IPS-18a (cell line): ENCODE results near the gene CBY2.

Experiments used
- H3K27ac ChIP-seq: one replicate; pipeline ENCODE4 v1.5.1; 2013; ENCODE audit warnings: low read length
- H3K27me3 ChIP-seq: one replicate; pipeline ENCODE4 v1.6.1; 2013; ENCODE audit warnings: mild to moderate bottlenecking, low read length; ENCODE audit not compliant: control insufficient read depth, insufficient read depth
- H3K36me3 ChIP-seq: one replicate; pipeline ENCODE4 v1.6.1; 2013; ENCODE audit warnings: low read depth, low read length; ENCODE audit not compliant: control insufficient read depth
- H3K4me1 ChIP-seq: one replicate; pipeline ENCODE4 v1.6.1; 2013; ENCODE audit warnings: low read depth, low read length; ENCODE audit not compliant: control insufficient read depth
- H3K4me3 ChIP-seq: one replicate; pipeline ENCODE4 v1.5.1; 2013; ENCODE audit warnings: low read length
- H3K9ac ChIP-seq: one replicate; pipeline ENCODE4 v1.6.1; 2013; ENCODE audit warnings: mild to moderate bottlenecking, low read length, moderate library complexity
- H3K9me3 ChIP-seq: one replicate; pipeline ENCODE4 v1.6.1; 2013; ENCODE audit warnings: low read depth, low read length; ENCODE audit not compliant: control insufficient read depth

The CBY2 gene

DNA sequence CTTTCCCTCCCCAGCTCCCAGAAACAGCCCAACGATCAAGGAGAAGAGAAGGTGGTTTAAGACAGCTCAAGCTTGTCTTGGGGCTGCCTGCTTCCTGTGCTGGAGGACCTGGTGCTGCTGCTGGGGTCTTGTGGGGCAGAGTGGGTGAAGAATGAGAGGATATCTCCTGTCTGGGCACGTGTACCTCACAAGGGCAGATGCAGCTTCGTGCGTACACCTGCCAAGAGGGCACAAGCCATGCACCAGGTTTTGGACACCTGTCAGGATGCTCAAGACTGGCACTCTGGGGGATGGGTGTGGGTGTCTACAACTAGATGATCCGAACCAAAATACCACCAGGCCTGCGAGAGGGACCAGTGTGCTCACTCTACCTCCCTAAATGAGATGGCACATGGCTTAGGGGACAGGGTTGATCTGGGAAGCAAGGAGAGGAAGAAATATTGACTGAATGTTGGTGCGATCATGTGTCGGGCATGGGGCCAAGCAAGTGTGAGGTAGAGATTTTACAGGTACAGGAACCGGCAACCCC, 2.2 kb downstream of the CBY2 start:
- Histone ChIP-seq H3K36me3 (no peaks in the 10 kb centered on the region), H3K9me3 (no peaks in the 10 kb centered on the region), H3K4me1 (peaks cover 17% of the 10 kb centered on the region), H3K4me3 (no peak overlapping the region), H3K27me3 (no peaks in the 10 kb centered on the region), H3K27ac (no peak overlapping the region), H3K9ac (no peak overlapping the region)

DNA sequence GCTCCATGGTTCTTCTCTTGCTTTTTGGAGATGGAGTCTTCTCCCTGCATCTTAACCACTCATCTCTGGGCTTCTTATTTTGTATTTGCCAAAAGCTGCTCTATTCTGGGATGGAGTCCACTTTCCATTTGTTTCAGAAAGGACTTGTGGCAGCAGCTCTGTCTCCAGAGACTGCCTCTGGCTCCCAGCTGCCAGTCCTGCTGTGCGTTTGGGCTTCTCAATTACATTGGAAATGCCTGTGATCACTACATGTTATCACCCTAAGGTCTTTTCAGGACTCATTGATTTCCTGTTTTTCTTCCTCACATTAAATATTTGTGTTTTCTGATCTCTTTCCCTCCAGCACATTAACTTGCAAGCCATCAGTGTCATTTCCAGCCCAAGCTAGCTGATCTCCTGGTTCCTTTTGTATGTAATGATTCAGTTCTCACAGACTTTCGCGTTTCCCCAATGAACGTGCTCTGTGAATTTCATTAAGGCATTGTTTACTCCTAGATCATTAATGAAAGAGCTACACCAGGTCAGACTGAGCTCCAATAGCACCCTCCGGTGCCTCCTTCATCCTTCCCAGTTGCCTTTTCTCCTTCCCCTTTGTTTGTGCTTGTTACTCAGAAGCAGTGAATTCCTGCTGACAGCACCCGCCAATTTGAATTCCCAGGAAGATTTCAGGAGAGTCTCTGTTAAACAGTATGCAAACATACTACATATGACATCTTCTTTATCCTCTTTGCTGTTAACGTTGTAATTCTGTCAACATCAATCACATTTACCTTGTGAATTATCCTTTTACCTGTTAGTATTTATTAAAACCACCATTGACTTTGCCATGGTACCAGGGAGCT, 3.0 kb downstream of the CBY2 start:
- Histone ChIP-seq H3K4me3 (no peak overlapping the region), H3K9me3 (no peaks in the 10 kb centered on the region), H3K9ac (no peak overlapping the region), H3K27me3 (no peaks in the 10 kb centered on the region), H3K27ac (no peak overlapping the region), H3K36me3 (no peaks in the 10 kb centered on the region), H3K4me1 (peaks cover 17% of the 10 kb centered on the region)

DNA sequence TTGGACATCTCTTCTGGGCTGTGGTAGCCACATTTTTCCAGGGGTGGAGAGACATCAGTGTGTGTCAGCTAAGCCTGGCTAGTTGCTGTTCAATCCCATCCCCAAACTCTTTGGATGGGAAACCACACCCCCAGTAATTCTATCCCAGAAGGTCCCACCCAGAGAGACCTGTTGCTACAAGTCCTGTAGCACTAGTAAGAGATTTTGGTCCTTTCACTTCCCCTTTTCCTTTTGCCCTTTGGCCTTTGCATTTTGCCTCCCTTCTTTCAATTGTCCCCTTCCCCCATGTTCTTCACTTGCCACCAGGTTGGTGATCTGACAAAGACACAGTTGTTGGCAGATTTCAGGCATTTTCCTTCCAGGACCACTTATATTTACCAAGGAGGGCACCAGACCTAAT, 3.8 kb downstream of the CBY2 start:
- no peak overlapping the region for H3K4me3 ChIP-seq
- no peaks in the 10 kb centered on the region for H3K36me3 ChIP-seq
- H3K9me3 ChIP-seq, result no peaks in the 10 kb centered on the region
- peaks cover 17% of the 10 kb centered on the region for H3K4me1 ChIP-seq
- H3K27ac ChIP-seq, result no peak overlapping the region
- no peak overlapping the region for H3K9ac ChIP-seq
- H3K27me3 ChIP-seq, result no peaks in the 10 kb centered on the region

DNA sequence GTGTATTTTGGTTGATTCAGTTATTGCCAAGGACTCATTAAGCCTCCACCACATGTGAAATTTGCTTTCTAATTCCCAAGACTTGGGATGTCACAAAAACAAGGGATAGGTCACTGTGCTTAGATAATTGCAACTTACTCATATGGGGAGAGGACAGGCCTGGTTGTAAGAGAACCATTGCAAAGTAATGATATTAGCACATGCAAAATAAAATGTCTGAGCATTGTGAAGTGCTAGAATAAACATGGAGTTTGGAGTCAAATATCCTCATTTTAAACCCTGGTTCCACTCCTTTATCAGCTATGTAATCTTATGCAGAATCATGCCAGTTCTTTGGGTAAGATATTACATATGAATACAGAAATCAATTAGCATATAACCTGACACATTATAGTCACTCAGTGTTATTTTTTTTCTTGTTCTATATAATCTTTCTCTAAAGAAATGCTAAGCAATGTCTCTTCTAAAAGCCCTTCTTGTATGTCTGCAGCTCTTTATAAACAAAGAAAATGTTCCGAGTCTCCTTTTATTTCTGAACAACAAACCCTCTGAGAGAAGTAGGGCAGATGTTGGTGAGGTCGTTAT, 5.5 kb downstream of the CBY2 start:
- Histone ChIP-seq H3K9ac (no peak overlapping the region), H3K36me3 (no peaks in the 10 kb centered on the region), H3K4me3 (no peak overlapping the region), H3K4me1 (peaks cover 17% of the 10 kb centered on the region), H3K9me3 (no peaks in the 10 kb centered on the region), H3K27ac (no peak overlapping the region), H3K27me3 (no peaks in the 10 kb centered on the region)

DNA sequence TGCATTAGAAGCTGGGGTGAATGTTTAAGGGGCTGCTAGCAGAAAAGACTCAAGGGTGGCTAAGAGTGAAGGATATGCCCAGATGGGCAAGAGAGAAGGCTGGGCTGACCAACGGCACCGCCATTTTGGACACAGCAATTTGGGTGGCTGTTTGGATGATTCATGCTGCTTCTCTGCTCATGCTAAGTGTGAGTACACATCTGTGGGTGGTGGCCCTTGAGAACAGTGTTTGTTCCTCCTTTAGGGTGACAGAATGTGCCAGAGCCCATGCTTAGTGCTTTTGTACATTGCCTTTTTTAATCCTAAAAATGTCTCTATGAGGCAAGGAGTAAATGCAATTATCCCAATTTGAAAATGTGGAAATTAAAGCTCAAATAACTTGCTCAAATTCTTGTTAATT, 9.8 kb downstream of the CBY2 start:
- Histone ChIP-seq H3K4me3 (no peak overlapping the region), H3K9ac (no peak overlapping the region), H3K4me1 (no peaks in the 10 kb centered on the region), H3K27me3 (no peaks in the 10 kb centered on the region), H3K27ac (no peak overlapping the region), H3K36me3 (no peaks in the 10 kb centered on the region), H3K9me3 (no peaks in the 10 kb centered on the region)

GRCh38 chr13:45713106-45713690, 11.1 kb downstream of the CBY2 start:
- Histone ChIP-seq H3K27me3 (no peaks in the 10 kb centered on the region), H3K9ac (no peak overlapping the region), H3K4me1 (no peaks in the 10 kb centered on the region), H3K9me3 (no peaks in the 10 kb centered on the region), H3K36me3 (no peaks in the 10 kb centered on the region), H3K27ac (no peak overlapping the region), H3K4me3 (no peak overlapping the region)

GRCh38 chr13:45713721-45714120, 11.6 kb downstream of the CBY2 start:
- Histone ChIP-seq H3K4me1 (no peaks in the 10 kb centered on the region), H3K27me3 (no peaks in the 10 kb centered on the region), H3K9me3 (no peaks in the 10 kb centered on the region), H3K4me3 (no peak overlapping the region), H3K27ac (no peak overlapping the region), H3K36me3 (no peaks in the 10 kb centered on the region), H3K9ac (no peak overlapping the region)

DNA sequence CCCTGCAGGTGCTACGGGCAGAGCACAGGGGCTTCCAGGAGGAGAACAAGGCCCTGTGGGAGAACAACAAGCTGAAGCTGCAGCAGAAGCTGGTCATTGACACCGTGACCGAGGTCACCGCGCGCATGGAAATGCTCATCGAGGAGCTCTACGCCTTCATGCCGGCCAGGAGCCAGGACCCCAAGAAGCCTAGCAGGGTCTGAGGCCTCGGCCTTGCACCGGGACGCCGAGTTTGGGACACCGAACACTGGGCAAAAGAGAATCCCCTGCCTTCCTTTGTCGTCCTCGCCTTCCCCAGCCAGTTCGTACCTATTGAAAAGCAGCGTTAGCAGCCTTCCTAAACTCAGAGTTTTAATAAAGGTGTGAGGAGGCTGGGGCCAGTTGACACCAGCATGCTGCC, 12.1 kb downstream of the CBY2 start:
- H3K36me3 ChIP-seq, result no peaks in the 10 kb centered on the region
- no peak overlapping the region for H3K27ac ChIP-seq
- H3K9me3 ChIP-seq, result no peaks in the 10 kb centered on the region
- H3K4me3 ChIP-seq, result no peak overlapping the region
- no peak overlapping the region for H3K9ac ChIP-seq
- H3K27me3 ChIP-seq, result no peaks in the 10 kb centered on the region
- no peaks in the 10 kb centered on the region for H3K4me1 ChIP-seq

DNA sequence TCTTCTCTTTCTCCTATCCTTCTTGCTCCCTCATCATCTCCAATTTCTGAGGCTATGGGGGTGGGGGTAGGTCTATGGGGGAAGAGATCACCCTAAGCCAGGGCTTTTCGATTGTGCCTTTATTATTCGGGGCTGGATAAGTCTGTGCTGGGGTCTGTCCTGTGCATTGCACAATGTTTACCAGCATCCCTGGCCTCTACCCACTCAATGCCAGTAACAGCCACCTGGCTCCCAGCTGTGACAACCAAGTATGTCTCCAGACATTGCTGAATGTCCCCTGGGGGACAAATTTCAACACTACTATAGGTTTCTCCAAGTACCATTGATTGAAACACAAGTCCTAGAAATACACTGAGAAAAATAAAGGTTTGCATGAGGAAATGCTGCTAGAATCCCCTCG, 13.2 kb downstream of the CBY2 start:
- H3K4me3 ChIP-seq, result no peak overlapping the region
- H3K4me1 ChIP-seq, result no peaks in the 10 kb centered on the region
- no peak overlapping the region for H3K27ac ChIP-seq
- no peaks in the 10 kb centered on the region for H3K27me3 ChIP-seq
- H3K36me3 ChIP-seq, result no peaks in the 10 kb centered on the region
- H3K9ac ChIP-seq, result no peak overlapping the region
- no peaks in the 10 kb centered on the region for H3K9me3 ChIP-seq

DNA sequence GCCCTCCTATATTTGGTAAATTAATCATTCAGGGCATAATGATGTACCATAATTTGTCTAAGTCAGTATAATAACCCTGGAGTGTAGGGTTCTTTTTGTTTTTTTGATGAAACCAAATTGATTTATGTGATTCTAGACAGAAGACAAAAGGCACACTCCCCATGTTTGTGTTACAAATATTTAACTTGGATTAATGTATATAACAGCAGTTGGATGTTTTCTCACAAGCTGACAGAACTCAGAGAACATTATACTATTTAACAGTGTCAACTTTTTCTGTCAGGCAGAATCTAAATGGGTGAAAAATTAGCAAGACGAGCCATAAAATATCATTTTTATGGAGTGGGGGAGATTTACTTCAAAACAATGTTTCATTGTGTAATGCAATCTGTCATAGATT, 15.2 kb downstream of the CBY2 start:
- H3K27me3 ChIP-seq, result no peaks in the 10 kb centered on the region
- no peaks in the 10 kb centered on the region for H3K36me3 ChIP-seq

GRCh38 chr13:45718063-45718462, 15.9 kb downstream of the CBY2 start:
- Histone ChIP-seq H3K36me3 (no peaks in the 10 kb centered on the region), H3K4me1 (no peaks in the 10 kb centered on the region), H3K27ac (no peak overlapping the region), H3K4me3 (no peak overlapping the region), H3K9me3 (no peaks in the 10 kb centered on the region), H3K27me3 (no peaks in the 10 kb centered on the region), H3K9ac (no peak overlapping the region)

More for the DNA sequence above, 15.2 kb downstream of the CBY2 start:
- no peaks in the 10 kb centered on the region for H3K4me1 ChIP-seq
- no peak overlapping the region for H3K4me3 ChIP-seq
- H3K9ac ChIP-seq, result no peak overlapping the region
- H3K9me3 ChIP-seq, result no peaks in the 10 kb centered on the region
- H3K27ac ChIP-seq, result no peak overlapping the region
